IMR-90 (cell line): ENCODE results near the gene STAT4. TPM values are rescaled to one million over a fixed set of nuclear protein-coding genes. Genes with fewer than 3 reads are reported as not detected.

Experiments used
- ATAC-seq: fragments of 200-7000 bp; cut with Tn5 transposase; 2 replicates; pipeline ENCODE4 v1.9.1; 2020; ENCODE audit warnings: low read depth, mild to moderate bottlenecking, moderate library complexity
- BruUV-seq: library from RNA; stranded (reverse); fragments of 400-500 nt; replicated peaks from 2 replicates; lab custom pipeline; 2021; lab: Mats Ljungman, UMichigan
- CTCF ChIA-PET: fragments of 300-600 bp; formaldehyde crosslinking; extraction: SDS; loops from one replicate; lab custom pipeline; 2021; ENCODE audit warnings: antibody characterized with exemption; lab: Yijun Ruan, JAX
- POLR2A ChIA-PET: fragments of 300-600 bp; sonication (Branson Sonifier 250); formaldehyde crosslinking; loops from one replicate; lab custom pipeline; 2022; ENCODE audit warnings: antibody characterized with exemption; ENCODE audit not compliant: unreplicated experiment; lab: Charles Lee
- DNase-seq: peaks from one replicate; pipeline ENCODE4 v3.0.0; 2013
- H2AFZ ChIP-seq: replicated peaks from 2 replicates; pipeline ENCODE3; 2013; ENCODE audit warnings: low read length, mild to moderate bottlenecking; ENCODE audit not compliant: poor library complexity
- H2AK5ac ChIP-seq: 2 replicates; pipeline ENCODE4 v1.6.1; 2013; ENCODE audit warnings: low read depth, low read length, inconsistent platforms
- H2AK9ac ChIP-seq: replicated peaks from 2 replicates; pipeline ENCODE3; 2013; ENCODE audit warnings: mild to moderate bottlenecking, low read depth, low read length, moderate library complexity; ENCODE audit not compliant: poor library complexity
- H2BK120ac ChIP-seq: 2 replicates; pipeline ENCODE4 v1.6.1; 2013; ENCODE audit warnings: low read depth, low read length, inconsistent platforms
- H2BK15ac ChIP-seq: 3 replicates; pipeline ENCODE4 v1.6.1; 2013; ENCODE audit warnings: low read depth, low read length, inconsistent platforms
- H2BK20ac ChIP-seq: 2 replicates; pipeline ENCODE4 v1.6.1; 2013; ENCODE audit warnings: low read depth, mild to moderate bottlenecking, inconsistent platforms, low read length, moderate library complexity
- H2BK5ac ChIP-seq: 2 replicates; pipeline ENCODE4 v1.6.1; 2013; ENCODE audit warnings: mild to moderate bottlenecking, low read depth, low read length, inconsistent platforms; ENCODE audit not compliant: poor library complexity, severe bottlenecking
- H3K14ac ChIP-seq: replicated peaks from 2 replicates; pipeline ENCODE4 v1.6.1; 2013; ENCODE audit warnings: low read depth, low read length, inconsistent platforms
- H3K18ac ChIP-seq: 2 replicates; pipeline ENCODE4 v1.6.1; 2013; ENCODE audit warnings: low read depth, low read length, control low read depth
- H3K23ac ChIP-seq: 2 replicates; pipeline ENCODE4 v1.6.1; 2013; ENCODE audit warnings: low read depth, low read length, inconsistent platforms
- H3K27ac ChIP-seq: 2 replicates; pipeline ENCODE4 v1.5.1; 2013; ENCODE audit warnings: mild to moderate bottlenecking, control low read depth, low read length; ENCODE audit not compliant: insufficient read depth
- H3K27me3 ChIP-seq: 2 replicates; pipeline ENCODE4 v1.6.1; 2013; ENCODE audit warnings: low read length; ENCODE audit not compliant: control insufficient read depth, insufficient read depth
- H3K36me3 ChIP-seq: 2 replicates; pipeline ENCODE4 v1.6.1; 2013; ENCODE audit warnings: low read length, mixed read lengths; ENCODE audit not compliant: control insufficient read depth, insufficient read depth
- H3K4ac ChIP-seq: 2 replicates; pipeline ENCODE4 v1.6.1; 2013; ENCODE audit warnings: low read depth, low read length, inconsistent platforms
- H3K4me1 ChIP-seq: 2 replicates; pipeline ENCODE4 v1.6.1; 2013; ENCODE audit warnings: low read length, mixed read lengths; ENCODE audit not compliant: control insufficient read depth, insufficient read depth
- H3K4me2 ChIP-seq: 2 replicates; pipeline ENCODE4 v1.6.1; 2013; ENCODE audit warnings: low read depth, mild to moderate bottlenecking, control low read depth, low read length, moderate library complexity
- H3K4me3 ChIP-seq: 2 replicates; pipeline ENCODE4 v1.5.1; 2013; ENCODE audit warnings: low read depth, mild to moderate bottlenecking, control low read depth, low read length, moderate library complexity; ENCODE audit not compliant: insufficient read depth
- H3K56ac ChIP-seq: 2 replicates; pipeline ENCODE4 v1.6.1; 2013; ENCODE audit warnings: low read length, inconsistent platforms; ENCODE audit not compliant: insufficient read depth; ENCODE audit errors: extremely low read depth
- H3K79me1 ChIP-seq, 2 experiments: 2 replicates each; pipeline ENCODE4 v1.6.1; 2013; ENCODE audit warnings: low read length in 2 of 2, inconsistent platforms in 1 of 2, low read depth in 1 of 2
- H3K9ac ChIP-seq: 2 replicates; pipeline ENCODE4 v1.6.1; 2013; ENCODE audit warnings: low read depth, low read length, control low read depth
- H3K9me1 ChIP-seq: 2 replicates; pipeline ENCODE4 v1.6.1; 2013; ENCODE audit warnings: low read length, inconsistent platforms; ENCODE audit not compliant: insufficient read depth
- H3K9me3 ChIP-seq: 2 replicates; pipeline ENCODE4 v1.6.1; 2013; ENCODE audit warnings: low read length; ENCODE audit not compliant: control insufficient read depth, insufficient read depth
- H4K20me1 ChIP-seq: 2 replicates; pipeline ENCODE4 v1.6.1; 2013; ENCODE audit warnings: low read length, inconsistent platforms; ENCODE audit not compliant: insufficient read depth
- H4K5ac ChIP-seq: 2 replicates; pipeline ENCODE4 v1.6.1; 2013; ENCODE audit warnings: mild to moderate bottlenecking, low read depth, low read length, control low read depth
- H4K8ac ChIP-seq, 2 experiments: 2 replicates each; pipeline ENCODE4 v1.6.1; 2013; ENCODE audit warnings: low read depth in 2 of 2, low read length in 2 of 2, control low read depth in 1 of 2, inconsistent platforms in 1 of 2
- H4K91ac ChIP-seq: 2 replicates; pipeline ENCODE4 v1.6.1; 2013; ENCODE audit warnings: low read depth, low read length, inconsistent platforms; ENCODE audit not compliant: insufficient read depth
- BHLHE40 ChIP-seq: fragments of 150-350 bp; IDR thresholded peaks from 2 replicates; pipeline ENCODE4 v1.6.1; 2016; ENCODE audit warnings: mild to moderate bottlenecking, low read depth, low read length
- CEBPB ChIP-seq: IDR thresholded peaks from 2 replicates; pipeline ENCODE4 v1.6.1; 2012; ENCODE audit warnings: low read depth, low read length, improper control_type of control experiment
- CHD1 ChIP-seq: IDR thresholded peaks from 2 replicates; pipeline ENCODE4 v1.6.1; 2012; ENCODE audit warnings: low read depth, low read length, improper control_type of control experiment
- CTCF ChIP-seq: conservative IDR thresholded peaks from 2 replicates; pipeline ENCODE4 v1.5.1; 2012; ENCODE audit warnings: mild to moderate bottlenecking, low read depth, low read length, improper control_type of control experiment
- ELK1 ChIP-seq: fragments of 150-350 bp; IDR thresholded peaks from 2 replicates; pipeline ENCODE4 v1.6.1; 2016; ENCODE audit warnings: low read depth, mild to moderate bottlenecking, low read length, moderate library complexity, borderline replicate concordance
- FOS ChIP-seq: fragments of 150-350 bp; IDR thresholded peaks from 2 replicates; pipeline ENCODE4 v1.6.1; 2016; ENCODE audit warnings: low read depth, low read length
- MAFK ChIP-seq: IDR thresholded peaks from 2 replicates; pipeline ENCODE4 v1.6.1; 2012; ENCODE audit warnings: low read depth, low read length, improper control_type of control experiment
- MAZ ChIP-seq: IDR thresholded peaks from 2 replicates; pipeline ENCODE4 v1.6.1; 2012; ENCODE audit warnings: low read depth, mild to moderate bottlenecking, low read length, improper control_type of control experiment, moderate library complexity, borderline replicate concordance
- MXI1 ChIP-seq: IDR thresholded peaks from 2 replicates; pipeline ENCODE4 v1.6.1; 2012; ENCODE audit warnings: low read depth, mild to moderate bottlenecking, low read length, moderate library complexity, borderline replicate concordance
- NFE2L2 ChIP-seq: fragments of 150-350 bp; IDR thresholded peaks from 2 replicates; pipeline ENCODE4 v1.6.1; 2016; ENCODE audit warnings: low read depth, mild to moderate bottlenecking, low read length
- POLR2A ChIP-seq: IDR thresholded peaks from 2 replicates; pipeline ENCODE4 v1.6.1; 2012; ENCODE audit warnings: mild to moderate bottlenecking, low read depth, low read length
- RAD21 ChIP-seq: IDR thresholded peaks from 2 replicates; pipeline ENCODE4 v1.6.1; 2012; ENCODE audit warnings: low read length, improper control_type of control experiment
- RCOR1 ChIP-seq: IDR thresholded peaks from 2 replicates; pipeline ENCODE4 v1.6.1; 2012; ENCODE audit warnings: mild to moderate bottlenecking, low read length, improper control_type of control experiment; ENCODE audit not compliant: insufficient replicate concordance
- RFX5 ChIP-seq: IDR thresholded peaks from 2 replicates; pipeline ENCODE4 v1.8.0; 2012; ENCODE audit warnings: low read depth, mild to moderate bottlenecking, low read length, moderate library complexity
- USF2 ChIP-seq: fragments of 150-350 bp; IDR thresholded peaks from 2 replicates; pipeline ENCODE4 v1.6.1; 2017; ENCODE audit warnings: mild to moderate bottlenecking, antibody characterized with exemption, low read length, low read depth
- WGBS, 2 experiments: methylation state at CpG; one replicate each; pipeline versions ENCODE4 v1.1.5 to v1.1.7; 2013; ENCODE audit warnings: missing lambda C conversion rate in 2 of 2; ENCODE audit not compliant: insufficient read length in 1 of 2; ENCODE audit errors: extremely low coverage in 2 of 2; 5-methylcytosine and 5-hydroxymethylcytosine counted together
- dilution Hi-C: fragments of 300-500 bp; cut with HindIII; formaldehyde crosslinking; loops from one replicate; pipeline ENCODE4 v1.14.3; 2018; ENCODE audit warnings: low sequenced_read_pairs; ENCODE audit not compliant: unreplicated experiment
- in situ Hi-C: fragments of 300-500 bp; cut with MboI; formaldehyde crosslinking; loops from 3 replicates; pipeline ENCODE4 v1.14.3; 2019; ENCODE audit warnings: low sequenced_read_pairs, inconsistent platforms, mixed read lengths
- intact Hi-C: fragments of 100-400 bp; cut with micrococcal nuclease; formaldehyde crosslinking; loops from 2 replicates; pipeline ENCODE4 v1.10.0; 2022
- polyA plus RNA-seq, 3 experiments: library from polyadenylated mRNA; depleted of rRNA; stranded (reverse); fragments of >200 nt; gene quantifications; 2 replicates each; pipeline ENCODE4 v1.2.3, GENCODE V29; 2012; ENCODE audit warnings: low replicate concordance in 1 of 3
- total RNA-seq: library from RNA; depleted of rRNA; stranded (reverse); fragments of >200 nt; gene quantifications from 2 replicates; pipeline ENCODE4 v1.2.3, GENCODE V29; 2012

The STAT4 gene
- total and polyA plus RNA-seq, 2 of the 4 experiments (the other 2 are of a cell fraction), result 0.36 to 0.48 TPM

- peaks cover 12% of the 10 kb centered on the region for H3K9me1 ChIP-seq
- no peak overlapping the region for H3K14ac ChIP-seq
- no peaks in the 10 kb centered on the region for H4K20me1 ChIP-seq
- no peak overlapping the region for H3K4me3 ChIP-seq
- DNase-seq (no peak), ATAC-seq (no peak)
- no peak overlapping the region for H3K4ac ChIP-seq
- no peak overlapping the region for H2BK120ac ChIP-seq
- H3K18ac ChIP-seq, result no peak overlapping the region
- no peak overlapping the region for H3K56ac ChIP-seq
- peaks cover 14% of the 10 kb centered on the region for H3K4me1 ChIP-seq
- H3K27ac ChIP-seq, result no peak overlapping the region
- H4K5ac ChIP-seq, result no peak overlapping the region
- no peak overlapping the region for H2AFZ ChIP-seq
- no peaks in the 10 kb centered on the region for H3K27me3 ChIP-seq
- H4K91ac ChIP-seq, result no peak overlapping the region
- no peak overlapping the region for H3K9ac ChIP-seq
- in situ Hi-C loops, result no loop called here
- ChIA-PET POLR2A (no interaction called here), CTCF (no interaction called here)
- H2AK9ac ChIP-seq, result no peak overlapping the region
- peaks cover 6 to 25% of the 10 kb centered on the region in 2 experiments; a peak in 3 of 4 replicates for H3K79me1 ChIP-seq
- H2BK5ac ChIP-seq, result no peak overlapping the region
- TF ChIP-seq RFX5, result no peak
- TF ChIP-seq MXI1, result no peak
- no peak for TF ChIP-seq RCOR1
- TF ChIP-seq MAFK, result no peak
- TF ChIP-seq NFE2L2, result no peak
- TF ChIP-seq ELK1, result no peak
- no peak for TF ChIP-seq BHLHE40
- TF ChIP-seq CEBPB, result no peak
- no peak for TF ChIP-seq USF2
- no peak for TF ChIP-seq MAZ
- TF ChIP-seq RAD21, result no peak
- TF ChIP-seq FOS, result no peak
- TF ChIP-seq CHD1, result no peak
- no peak for TF ChIP-seq CTCF
- TF ChIP-seq POLR2A, result no peak
- no peaks in the 10 kb centered on the region for H3K9me3 ChIP-seq
- BruUV-seq, result no TSS peak
- intact Hi-C loops, result no loop called here
- no CpG with 5 or more reads among the region's 1 CpG for WGBS, 2 experiments
- H2BK15ac ChIP-seq, result no peak overlapping the region
- H3K36me3 ChIP-seq, result no peaks in the 10 kb centered on the region
- dilution Hi-C loops, result no loop called here
- H2AK5ac ChIP-seq, result no peak overlapping the region
- no peak overlapping the region for H2BK20ac ChIP-seq
- no peak overlapping the region for H4K8ac ChIP-seq
- no peak overlapping the region for H3K23ac ChIP-seq
- no peak overlapping the region for H3K4me2 ChIP-seq
These were observed 125.7 kb downstream of the STAT4 start for GRCh38 chr2:191025135-191025534.
